Stimulated activated CD8-positive, alpha-beta memory T cell treated with anti-CD3 and anti-CD28 coated beads, Interleukin-7, amount 100 ng/mL, for 4 hours (primary cell): ENCODE data around the gene BCKDHB.
"Not testable (repeated sequence)": the region's sequence is repeated elsewhere in the genome, so short reads cannot be mapped to it uniquely, and the experiment has no call there.

Experiments
- DNase-seq, 2 donors: peaks; one replicate each; pipeline ENCODE4 v3.0.0-alpha.2; 2020; ENCODE audit warnings: low read depth in 2 of 2

Gene BCKDHB

GRCh38 chr6:80209430-80209829, 103.0 kb downstream of the BCKDHB start:
- DNase-seq = no peak

DNA sequence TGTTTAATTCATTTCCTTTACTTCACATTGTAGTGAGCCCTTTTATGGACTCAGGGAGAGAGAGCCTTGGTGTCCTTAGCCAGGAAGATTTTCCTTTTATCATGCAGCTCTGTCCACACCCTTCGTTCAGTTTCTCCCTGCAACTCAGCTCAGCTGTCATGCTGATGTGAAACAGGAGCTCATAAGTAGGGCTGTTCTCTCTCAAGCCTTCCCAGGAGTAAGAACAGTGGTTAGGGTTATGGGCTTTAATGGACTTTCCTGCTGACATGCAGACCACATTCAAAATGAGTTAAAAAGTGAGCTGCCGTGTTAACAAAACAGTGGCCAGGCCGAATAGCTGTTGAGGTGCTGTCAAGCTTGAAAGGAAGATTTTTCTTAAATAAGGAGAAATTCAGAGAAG, 104.1 kb downstream of the BCKDHB start:
- DNase-seq = no peak

- DNase-seq = no peak
These were observed 104.8 kb downstream of the BCKDHB start for GRCh38 chr6:80211286-80211685.

- DNase-seq = not testable (repeated sequence)
These were observed 105.4 kb downstream of the BCKDHB start for GRCh38 chr6:80211890-80212289.

DNA sequence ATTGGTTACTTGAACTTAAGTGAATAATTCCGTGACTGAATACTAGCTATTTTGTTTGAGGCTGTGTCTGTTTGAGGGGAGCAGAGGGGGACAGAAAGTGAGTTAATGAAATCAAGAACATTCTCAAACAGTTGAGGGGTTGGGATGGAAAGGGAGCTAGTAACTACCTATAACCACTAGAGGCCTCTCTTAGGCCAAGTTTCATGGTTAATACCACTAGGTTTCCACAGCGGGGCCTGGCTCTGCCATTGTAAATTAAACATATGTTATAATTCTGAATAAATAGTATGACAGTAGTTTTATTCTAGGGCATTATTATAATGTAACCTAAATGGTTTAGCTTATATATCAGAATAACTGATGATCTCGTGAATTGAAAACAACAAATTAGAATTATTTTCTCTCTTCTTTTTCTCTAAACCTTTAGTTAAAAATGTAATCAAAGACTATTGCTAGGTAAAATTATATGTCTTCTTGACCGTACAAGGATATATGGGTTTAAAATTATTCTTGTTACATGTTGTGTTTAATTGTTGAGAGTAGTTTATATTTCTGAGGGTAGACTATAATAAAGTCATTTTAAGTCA, 108.1 kb downstream of the BCKDHB start:
- DNase-seq = no peak

DNA sequence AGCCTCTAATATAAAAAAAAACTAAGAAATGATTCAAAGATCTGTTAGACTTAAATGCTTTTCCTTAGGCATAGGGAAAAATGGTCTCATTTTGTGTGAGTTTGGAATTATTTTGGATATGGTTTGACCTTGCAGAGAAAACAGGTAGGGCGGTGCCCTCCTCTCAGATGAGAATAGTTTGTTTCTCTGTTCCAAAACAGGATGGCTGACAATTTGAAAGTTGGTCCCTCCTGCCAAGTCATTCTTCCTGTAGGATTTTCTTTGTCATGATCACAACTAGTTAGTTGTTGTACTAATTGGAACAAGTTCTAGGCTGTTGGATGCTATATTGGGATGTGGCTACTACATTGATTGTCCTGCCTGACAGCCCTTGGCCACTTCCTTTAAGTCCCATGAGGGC, 108.6 kb downstream of the BCKDHB start:
- no peak for DNase-seq

- DNase-seq = no peak
These were observed 111.3 kb downstream of the BCKDHB start for GRCh38 chr6:80217794-80218193.

- no peak for DNase-seq
These were observed 117.3 kb downstream of the BCKDHB start for GRCh38 chr6:80223743-80224212.

- DNase-seq = no peak
These were observed 119.7 kb downstream of the BCKDHB start for GRCh38 chr6:80226151-80226550.

DNA sequence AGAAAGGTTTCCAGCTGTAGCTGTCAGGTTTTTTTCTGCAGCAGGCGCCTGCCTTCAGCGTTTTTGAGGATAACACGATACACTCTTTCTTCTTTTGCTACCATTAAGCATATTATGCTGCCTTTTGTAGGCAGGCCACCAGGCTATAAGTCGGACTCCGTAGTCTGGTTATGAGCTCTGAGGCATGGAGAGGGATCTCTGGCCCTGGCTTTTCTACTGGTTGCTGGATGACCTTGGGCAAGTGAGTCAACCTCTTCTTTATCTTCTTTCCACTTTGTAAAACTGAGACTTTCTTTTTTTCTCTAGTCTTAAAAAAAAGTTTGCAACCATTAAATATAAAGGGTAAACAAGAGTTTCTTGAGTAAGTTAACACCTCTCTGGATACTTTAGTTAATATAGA, 120.2 kb downstream of the BCKDHB start:
- no peak for DNase-seq

DNA sequence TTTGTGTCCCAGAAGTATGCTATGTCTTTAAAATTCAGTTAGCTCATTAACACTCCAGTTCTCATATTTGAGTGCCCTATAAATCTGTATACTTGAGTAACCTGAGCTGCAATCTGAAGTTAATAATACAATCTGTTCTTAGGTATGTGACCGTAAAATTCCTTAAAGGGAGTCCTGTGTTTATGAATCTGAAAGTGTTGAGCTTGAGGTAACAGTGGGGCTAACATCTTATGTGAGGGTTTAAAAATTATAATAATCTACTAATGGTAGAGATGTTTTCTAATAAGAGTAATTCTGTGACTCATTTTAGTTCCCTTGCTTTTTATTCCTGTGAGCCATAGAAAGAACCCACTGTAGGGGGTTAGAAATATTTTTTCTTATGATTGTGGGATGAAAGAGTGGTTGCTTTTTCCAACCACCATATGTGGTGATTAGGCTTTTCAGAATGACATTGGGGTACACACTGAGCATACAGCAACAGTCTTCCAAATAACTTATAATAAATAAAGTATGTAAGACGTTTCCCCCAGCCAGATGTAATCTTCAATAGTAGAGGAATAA, 121.2 kb downstream of the BCKDHB start:
- no peak for DNase-seq

DNA sequence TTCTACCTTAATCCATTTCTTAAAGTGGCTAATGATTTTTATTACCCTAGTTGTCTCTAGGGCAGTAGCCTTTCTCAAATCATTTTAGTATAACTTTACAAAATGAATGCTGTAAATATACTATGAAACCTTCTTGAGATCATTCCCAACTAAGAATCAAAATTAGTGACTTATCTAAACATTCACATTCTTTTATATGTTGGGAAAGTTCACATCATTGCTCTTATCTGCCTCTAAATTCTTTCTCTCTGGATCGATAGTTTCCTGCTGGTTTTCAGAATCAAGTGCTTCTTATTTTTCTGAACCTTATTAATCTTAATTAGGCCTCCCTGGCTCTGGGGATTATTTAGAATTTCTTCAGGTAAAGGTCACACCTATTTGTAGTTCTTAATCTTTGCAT, 126.8 kb downstream of the BCKDHB start:
- no peak for DNase-seq

GRCh38 chr6:80233958-80234357, 127.5 kb downstream of the BCKDHB start:
- DNase-seq = no peak

GRCh38 chr6:80234401-80234800, 127.9 kb downstream of the BCKDHB start:
- no peak for DNase-seq

DNA sequence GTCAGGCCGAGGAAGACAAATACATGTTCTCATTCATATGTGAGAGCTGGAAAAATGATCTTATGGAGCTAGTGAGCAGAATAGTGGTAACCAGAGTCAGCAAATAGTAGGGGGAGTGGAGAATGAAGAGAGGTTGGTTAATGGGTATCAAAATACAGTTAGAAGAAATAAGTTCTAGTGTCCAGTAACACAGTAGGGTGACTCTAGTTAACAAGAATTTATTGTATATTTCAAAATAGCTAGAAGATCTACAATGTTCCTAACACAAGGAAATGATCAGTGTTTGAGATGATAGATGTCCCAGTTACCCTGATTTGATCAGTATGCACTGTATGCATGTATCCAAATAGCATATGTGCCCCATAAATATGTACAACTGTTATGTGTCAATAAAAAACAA, 128.4 kb downstream of the BCKDHB start:
- DNase-seq = no peak

DNA sequence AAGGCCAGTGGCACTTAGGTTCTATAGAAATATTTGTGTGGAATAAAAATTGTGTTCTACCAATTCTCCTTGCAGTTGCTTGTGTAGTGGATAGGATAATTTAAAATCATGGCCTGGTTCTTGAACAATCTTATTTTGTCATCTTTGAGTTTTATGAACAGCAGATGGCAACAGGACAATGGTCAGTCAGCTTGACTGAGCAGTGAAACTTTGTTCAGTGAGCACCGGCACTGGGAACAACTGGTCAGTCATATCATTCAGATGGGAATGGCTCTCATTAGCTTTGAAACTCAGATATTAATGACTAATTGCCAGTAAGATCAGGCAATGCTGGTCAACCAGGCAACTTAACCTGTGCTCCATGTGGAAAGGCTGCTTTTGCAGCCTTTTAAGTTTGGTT, 129.2 kb downstream of the BCKDHB start:
- no peak for DNase-seq

GRCh38 chr6:80238754-80239153, 132.3 kb downstream of the BCKDHB start:
- DNase-seq = not testable (repeated sequence)

DNA sequence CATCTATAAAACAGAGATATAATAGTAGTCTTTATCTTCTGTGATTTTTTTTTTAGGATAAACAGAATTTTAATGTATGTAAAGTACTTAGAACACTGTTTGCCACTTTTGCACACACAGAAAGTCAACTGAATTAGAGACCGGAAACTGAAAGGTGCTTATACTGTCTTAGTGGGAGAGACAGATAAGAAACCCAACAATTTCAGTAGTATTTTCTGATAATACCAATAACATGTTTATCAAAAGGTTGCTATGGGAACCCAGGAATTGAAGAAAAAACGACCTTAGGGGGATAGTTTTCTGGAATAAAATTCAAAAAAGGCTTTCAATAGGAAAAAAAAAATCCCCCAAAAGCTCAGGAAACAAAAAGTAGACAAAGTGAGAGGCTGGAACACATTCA, 138.6 kb downstream of the BCKDHB start:
- no peak for DNase-seq

DNA sequence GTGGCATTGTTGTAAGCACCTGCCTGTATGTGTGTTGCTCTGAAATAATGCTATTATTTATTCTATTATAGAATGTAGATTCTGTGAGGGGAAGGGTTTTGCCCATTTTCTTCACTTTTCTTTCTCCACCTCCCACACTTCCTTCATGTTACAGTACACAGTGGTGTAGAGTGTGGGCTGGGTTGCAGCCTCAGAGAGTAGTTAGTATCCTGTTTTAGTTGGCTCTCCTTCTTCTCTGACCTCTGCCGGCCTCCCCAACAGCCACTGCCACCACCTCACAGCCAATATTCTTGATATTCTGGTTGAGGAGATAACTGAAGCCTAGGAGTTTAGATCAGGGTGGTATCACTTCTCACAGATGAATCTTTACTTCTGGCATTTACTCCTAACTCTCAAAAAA, 143.4 kb downstream of the BCKDHB start:
- DNase-seq = no peak

DNA sequence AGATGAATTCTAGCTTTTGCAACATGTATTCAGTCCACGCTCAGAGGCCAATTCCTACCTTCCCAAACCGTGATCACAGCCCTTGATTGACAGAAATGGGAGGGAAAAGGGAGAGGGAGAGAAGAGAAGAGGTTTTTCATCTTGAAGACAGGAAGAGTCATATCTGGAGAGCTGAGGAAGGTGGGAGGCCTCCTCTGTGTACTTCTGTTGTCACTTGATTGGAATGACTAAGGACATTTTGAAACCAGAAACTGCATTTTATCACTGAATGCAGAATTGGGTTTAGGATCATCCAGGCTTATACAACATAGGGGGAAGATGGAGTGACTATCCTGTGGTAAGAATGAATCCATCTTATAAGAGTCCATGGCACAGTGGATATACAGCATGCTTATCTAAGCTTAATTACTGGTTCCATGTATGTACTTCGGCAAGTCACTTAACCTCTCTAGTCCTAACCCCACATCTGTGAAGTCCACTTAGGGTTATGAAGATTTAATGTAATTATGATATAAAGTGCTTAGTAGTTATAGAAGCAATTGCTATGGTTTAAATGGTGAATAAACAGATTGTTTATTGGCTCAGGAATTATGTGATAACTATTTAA, 144.0 kb downstream of the BCKDHB start:
- DNase-seq = no peak

DNA sequence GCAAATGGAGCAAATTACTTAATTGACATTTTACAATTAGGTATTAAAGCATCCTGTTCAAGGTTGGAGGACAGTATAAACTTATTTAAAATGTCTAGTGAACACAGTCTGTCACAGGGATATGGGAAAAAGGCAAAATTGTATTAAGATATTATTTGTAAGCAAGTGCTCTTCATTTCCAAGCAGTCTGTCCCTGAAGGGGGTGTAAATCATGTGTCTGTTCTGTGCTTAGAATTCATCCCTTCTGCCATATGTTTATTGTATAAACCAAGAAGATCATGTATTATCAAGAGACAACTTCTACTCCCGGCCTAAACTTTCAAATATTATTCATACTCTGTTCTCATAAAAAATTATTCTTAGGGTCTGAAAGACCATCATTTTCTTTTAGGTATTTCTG, 144.8 kb downstream of the BCKDHB start:
- DNase-seq = no peak

GRCh38 chr6:80254716-80255115, 148.2 kb downstream of the BCKDHB start:
- DNase-seq = no peak

DNA sequence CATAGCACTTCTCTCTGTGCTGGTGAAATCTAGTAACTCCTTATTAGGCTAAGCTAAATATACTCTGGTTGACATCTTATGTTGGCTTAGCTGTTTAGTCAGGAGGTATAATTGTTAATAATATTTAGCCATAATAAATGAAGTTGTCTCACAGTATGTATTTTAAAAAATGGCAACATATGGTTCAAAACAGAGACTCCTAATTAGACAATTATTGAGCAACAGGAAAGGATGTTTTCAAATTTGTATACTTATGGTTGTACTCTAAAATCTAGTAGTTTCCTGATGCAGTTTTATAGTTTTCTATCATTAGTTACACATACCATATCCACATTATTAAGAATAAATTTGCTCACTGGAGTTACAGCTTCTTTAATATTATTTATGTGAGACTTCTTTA, 150.2 kb downstream of the BCKDHB start:
- no peak for DNase-seq

DNA sequence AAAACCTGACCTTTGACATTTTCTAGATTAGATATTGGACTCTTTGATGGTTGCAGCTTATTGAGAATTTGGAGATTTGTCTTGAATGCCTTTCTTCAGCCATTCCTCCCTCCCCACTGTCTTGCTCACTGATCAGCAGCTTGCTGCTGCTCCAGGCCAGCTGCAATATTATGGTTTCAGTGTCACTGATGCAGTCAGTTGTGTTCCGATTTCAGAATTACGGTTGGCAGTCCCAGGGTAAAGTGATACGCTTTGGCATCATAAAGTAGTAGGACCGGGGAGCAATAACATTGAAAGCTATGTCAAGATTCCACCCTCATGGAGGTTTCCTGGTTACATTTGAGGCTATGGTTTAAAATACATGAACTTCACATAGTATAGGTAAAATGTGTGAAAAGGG, 152.6 kb downstream of the BCKDHB start:
- DNase-seq = no peak
